SW480 (cell line): ENCODE data around the gene PPT1.

Experiments used
- DNase-seq: peaks from one replicate; pipeline ENCODE4 v3.0.0-alpha.2; 2016; ENCODE audit warnings: low spot score

The PPT1 gene

GRCh38 chr1:40030528-40031135 is 66.4 kb downstream of the PPT1 start:
- no peak for DNase-seq

DNA sequence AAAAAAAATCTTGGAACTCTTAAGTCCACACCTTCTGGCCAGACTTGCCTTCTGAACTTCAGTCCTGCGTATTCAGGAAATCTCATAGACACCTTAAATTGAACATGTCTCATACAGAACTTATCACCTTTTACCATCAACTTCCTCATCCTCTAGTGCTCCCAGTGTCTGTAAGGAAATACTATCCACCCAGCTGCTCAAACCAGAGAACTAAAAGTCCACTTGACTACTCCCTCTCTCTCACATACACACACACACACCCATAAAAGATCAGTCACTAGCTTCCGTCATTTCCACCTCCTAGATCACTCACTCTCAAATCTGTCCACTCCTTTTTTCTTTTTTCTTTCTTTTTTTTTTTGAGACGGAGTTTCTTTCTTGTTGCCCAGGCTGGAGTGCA is 67.4 kb downstream of the PPT1 start:
- no peak for DNase-seq

DNA sequence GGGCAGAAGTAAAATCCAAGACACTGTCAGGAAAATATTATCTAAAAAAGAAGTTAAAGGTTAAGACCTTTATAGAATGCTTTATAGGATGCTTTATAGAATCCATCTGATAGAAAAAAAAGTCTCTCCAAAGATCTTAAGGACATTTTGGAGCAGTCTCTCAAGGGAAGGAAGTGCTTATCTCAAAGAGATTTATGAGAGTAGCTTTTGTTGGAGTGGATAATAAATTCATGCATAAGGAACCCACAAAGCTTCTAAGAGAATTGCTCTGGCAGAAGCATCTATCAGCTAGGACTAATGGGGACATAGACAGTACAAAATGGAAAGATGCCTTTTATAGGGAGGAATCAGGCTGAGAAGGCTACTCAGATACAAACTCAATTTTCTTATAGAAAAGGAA is 69.4 kb downstream of the PPT1 start:
- DNase-seq: no peak

- DNase-seq: no peak
Measured at GRCh38 chr1:40024671-40025070, 72.4 kb downstream of the PPT1 start.

DNA sequence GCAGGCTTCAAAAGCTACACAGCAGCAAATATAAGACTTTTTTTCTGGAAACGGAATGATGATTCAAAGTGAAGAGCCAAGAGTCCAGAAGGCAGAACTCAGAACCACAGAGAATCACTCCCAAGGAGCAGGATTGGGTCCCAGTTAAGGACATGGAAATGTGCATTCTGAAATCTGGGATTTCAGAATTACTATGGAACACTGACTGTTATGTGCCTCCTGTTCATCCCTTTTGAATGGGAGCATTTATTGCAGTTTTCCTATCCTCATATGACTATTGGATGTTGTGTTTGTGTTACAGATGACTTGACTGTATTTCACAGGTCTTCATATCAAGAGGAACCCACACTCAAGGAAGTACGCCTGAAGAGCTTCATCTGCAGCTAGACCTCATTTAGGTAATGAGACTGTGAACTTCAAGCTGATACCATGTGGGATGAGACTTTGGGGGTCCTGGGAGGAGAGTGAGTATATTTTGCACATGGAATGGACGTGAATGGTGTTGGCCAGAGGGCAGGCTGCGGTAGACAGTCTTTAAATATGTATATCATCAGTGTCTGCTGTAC is 73.6 kb downstream of the PPT1 start:
- DNase-seq: no peak
